Measurements from ENCODE around the gene PRSS22.

Gene PRSS22

GRCh38 chr16:2848933-2849725 is 8.8 kb downstream of the PRSS22 start:
- FAIRE-seq, result no peak

GRCh38 chr16:2846511-2847310 is 11.3 kb downstream of the PRSS22 start:
- FAIRE-seq, result peak; percentile 50

GRCh38 chr16:2845116-2845515 is 12.9 kb downstream of the PRSS22 start:
- FAIRE-seq, result no peak

- FAIRE-seq, result no peak
Measured at GRCh38 chr16:2843526-2843925, 14.4 kb downstream of the PRSS22 start.

- no peak for FAIRE-seq
Measured at GRCh38 chr16:2842340-2843000, 15.5 kb downstream of the PRSS22 start.

GRCh38 chr16:2841606-2842339 is 16.2 kb downstream of the PRSS22 start:
- no peak for FAIRE-seq

GRCh38 chr16:2840914-2841313 is 17.1 kb downstream of the PRSS22 start:
- no peak for FAIRE-seq

- no peak for FAIRE-seq
Measured at GRCh38 chr16:2839650-2840450, 18.1 kb downstream of the PRSS22 start.

GRCh38 chr16:2838928-2839327 is 19.0 kb downstream of the PRSS22 start:
- no peak for FAIRE-seq

- FAIRE-seq, result no peak
Measured at GRCh38 chr16:2836646-2837508, 21.1 kb downstream of the PRSS22 start.

- peak; percentile 95 for FAIRE-seq
Measured at GRCh38 chr16:2835638-2836493, 22.1 kb downstream of the PRSS22 start.

GRCh38 chr16:2834968-2835367 is 23.0 kb downstream of the PRSS22 start:
- FAIRE-seq, result no peak

- FAIRE-seq, result no peak
Measured at GRCh38 chr16:2833776-2834175, 24.2 kb downstream of the PRSS22 start.

- no peak for FAIRE-seq
Measured at GRCh38 chr16:2831203-2831602, 26.8 kb downstream of the PRSS22 start.

GRCh38 chr16:2830355-2830695 is 27.6 kb downstream of the PRSS22 start:
- FAIRE-seq, result no peak

- no peak for FAIRE-seq
Measured at GRCh38 chr16:2829501-2830354, 28.2 kb downstream of the PRSS22 start, which contains the start of gene ZG16B. TSS of gene ZG16B (plus strand) at chr16:2830303. CDS start at chr16:2830442, 139 bp downstream.

- no peak for FAIRE-seq
Measured at GRCh38 chr16:2828876-2829430, 29.0 kb downstream of the PRSS22 start.

- FAIRE-seq, result no peak
Measured at GRCh38 chr16:2828521-2828840, 29.5 kb downstream of the PRSS22 start.

Measured in G401.6 (cell line).